COLO668 (cell line): ENCODE measurements around the gene CCDC167.
A peak's percentile ranks its signal among the peaks of the same experiment; 100 is the strongest.

Experiments used
- DNase-seq: peaks from one replicate; lab custom pipeline; 2025; ENCODE audit not compliant: unreplicated experiment; lab: John Stamatoyannopoulos, UW

Gene CCDC167

DNA sequence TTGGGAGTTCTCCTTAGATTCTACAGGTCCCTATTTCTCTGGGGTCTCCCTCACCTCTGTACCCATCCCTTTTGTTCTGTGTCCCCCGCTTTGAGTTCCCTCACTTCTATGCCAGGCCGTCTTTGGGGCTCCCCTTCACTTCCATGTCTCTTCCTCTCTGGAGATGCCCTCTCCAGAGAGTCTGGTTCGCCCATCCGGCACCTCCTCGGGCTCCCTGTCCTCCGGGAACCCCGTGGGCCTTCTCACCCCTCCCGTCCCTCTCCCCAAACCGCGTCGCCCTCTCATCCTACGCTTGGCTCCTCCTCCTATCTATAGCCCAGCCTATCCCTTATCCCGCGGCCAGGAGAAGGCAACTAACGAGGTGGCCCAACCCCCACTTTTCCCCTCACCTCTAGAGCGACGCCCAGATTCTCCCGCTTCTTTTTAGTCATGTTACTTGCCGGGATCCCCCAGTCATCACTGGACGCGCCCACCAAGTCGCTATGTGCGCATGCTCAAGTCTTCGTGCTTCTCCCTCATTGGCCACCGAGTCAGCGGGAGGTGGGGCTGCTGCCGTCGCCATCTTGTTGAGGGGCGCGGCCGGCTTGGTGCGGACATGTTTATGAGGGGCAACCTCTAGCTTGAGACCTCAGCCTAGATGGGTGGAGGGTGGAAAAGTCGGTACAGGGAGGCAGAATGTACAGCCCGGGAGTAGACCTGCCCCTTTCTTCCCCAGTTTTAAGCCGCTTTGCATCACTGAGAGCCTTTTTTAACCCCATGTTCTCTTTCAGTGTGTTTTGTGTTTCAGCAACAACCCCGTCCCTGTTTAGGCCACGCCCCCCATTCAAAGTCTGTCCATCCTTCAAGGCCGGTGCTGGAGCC lies at the start of gene CCDC167:
TSS of gene CCDC167 (minus strand) at position 461 of the 861 bp plus-strand sequence. CDS start at position 431, 30 bp downstream.
- DNase-seq = peak; percentile 93

DNA sequence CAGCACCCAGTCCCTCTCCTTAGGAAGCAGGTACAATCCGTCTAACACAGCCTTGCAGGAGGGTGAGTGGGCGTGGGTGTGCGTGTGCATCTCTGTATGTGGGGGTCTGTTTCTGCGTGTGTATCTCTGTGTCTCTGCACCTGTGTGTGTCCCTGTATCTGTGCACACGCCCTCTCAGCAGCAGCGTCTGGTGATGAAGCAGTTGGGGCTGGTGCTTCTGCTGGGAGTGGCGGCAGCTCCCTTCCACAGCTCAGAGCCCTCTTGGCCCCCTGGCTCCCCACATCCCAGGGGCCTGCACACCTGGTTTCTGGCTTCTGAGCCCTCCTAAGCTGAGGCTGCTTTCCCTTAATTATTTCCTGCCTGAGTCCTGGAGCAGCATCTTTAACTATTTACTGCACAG lies 49.5 kb upstream of the CCDC167 start:
- no peak for DNase-seq

DNA sequence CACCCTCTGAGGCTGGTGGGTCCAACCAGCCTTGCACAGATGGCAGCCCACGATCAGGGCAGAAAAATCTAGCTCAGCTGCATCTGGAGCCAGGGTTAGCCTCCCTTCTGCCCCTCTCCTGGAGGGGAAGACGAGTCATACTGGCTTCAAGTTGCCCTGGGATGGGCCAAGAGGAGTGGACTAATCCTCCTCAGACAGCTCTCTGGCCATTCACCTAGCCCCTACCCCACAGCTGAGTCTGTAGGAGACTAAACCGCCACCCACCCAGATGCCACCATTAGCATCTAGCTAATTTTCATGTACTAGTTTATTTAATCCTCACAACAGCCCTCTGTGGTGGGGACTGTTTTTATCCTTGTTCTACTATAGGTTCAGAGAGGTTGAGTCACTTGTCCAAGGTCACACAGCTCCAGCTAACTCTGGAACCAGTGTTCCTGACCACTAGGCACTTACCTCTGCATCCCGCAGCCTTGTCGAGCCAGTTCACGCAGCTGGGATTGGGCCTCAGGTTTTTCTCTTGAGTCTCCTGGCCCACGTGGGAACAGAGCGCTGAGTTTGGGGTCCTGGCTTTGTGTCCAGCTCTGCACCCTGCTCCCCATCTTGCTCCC lies 48.5 kb upstream of the CCDC167 start:
- DNase-seq = no peak

DNA sequence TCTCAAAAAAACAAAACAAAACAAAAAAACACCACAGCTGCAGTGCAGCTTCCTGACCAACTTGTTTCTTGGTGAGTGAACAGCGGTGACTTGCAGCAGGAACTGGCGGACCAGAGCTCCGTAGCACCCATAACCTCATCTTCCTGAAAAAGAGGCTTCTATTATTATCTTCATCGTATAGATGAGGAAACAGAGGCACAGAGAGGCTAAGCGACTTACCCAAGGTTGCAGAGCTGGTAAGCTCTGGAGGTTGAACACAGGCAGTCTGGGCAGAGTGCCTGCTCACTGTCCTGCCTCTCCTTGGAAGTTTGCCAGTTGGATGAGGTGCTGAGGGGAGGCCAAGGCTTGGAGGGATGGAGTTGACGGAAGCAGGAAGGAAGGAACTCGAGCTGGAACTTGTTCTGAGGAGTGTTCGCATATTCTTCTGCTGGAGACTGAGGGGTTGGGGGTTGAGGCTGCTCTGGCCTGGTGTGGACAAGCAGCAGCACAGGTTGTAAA lies 47.9 kb upstream of the CCDC167 start:
- no peak for DNase-seq

DNA sequence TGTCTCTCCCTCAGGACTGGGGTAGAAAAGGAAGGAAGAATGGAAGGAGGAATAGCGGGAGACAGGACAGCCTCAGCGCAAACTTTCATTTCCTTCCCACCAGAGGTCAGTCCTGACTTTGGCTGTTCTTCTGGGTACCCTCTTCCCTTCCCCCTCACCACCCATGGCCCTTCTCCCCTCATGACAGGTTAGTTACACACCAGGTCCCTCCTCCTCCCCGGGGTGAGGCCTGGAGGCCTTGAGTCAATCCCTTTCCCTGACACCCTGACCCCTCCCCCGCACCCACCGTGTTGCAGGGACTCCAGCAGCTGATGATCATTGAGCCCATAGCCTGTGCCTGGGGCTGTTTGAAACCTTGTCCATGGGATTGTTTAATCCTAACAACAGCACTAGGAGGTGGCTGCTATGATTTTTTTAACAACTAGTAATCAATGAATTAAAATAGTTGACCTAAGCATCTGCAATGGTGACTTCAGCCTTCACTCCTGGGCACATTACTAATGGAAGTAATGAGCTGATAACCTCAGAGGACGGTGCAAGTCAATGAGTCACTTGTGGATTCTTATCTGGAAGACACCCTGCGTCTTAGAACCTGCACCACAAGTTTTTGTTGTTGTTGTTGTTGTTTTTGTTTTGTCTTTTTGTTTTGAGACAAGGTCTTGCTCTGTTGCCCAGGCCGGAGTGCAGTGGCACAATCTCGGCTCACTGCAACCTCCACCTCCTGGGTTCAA lies 46.6 kb upstream of the CCDC167 start:
- no peak for DNase-seq

DNA sequence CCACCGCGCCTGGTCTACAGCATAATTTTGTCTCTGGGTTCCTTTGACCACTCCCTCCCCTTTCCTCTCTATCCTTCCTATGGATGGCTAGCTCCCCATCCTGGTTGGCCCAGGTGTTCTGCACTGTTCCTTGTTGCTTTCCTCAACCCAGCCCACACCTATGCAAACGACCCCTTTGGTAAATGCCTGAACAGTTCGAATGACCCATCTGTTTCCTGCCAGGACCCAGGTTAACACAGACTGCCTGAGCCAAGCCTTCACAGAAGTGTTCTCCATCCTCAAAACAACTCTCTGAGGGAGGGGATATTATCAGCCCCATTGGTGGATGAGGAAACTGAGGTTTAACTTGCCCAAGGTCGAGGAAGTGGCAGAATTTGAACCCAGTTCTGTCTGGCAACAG lies 44.8 kb upstream of the CCDC167 start:
- DNase-seq = no peak

DNA sequence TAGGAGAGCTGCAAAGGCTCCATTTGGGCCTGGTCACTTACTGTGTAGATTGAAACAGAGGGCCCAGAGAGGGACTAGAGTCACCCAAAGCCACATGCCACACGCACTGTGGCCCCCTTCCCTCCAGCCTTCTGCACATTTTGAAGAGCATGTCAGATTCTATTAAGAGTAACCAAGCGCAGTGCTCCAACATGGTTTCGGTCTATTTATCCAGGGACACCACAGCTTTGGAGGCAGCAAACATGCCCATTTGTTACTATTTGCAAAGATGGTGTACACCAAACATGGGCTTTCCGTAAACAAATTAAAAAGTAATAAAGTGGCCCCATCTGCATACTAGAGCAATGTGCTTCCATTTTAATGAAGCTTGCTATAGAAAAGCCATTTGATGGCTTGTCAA lies 43.7 kb upstream of the CCDC167 start:
- no peak for DNase-seq

DNA sequence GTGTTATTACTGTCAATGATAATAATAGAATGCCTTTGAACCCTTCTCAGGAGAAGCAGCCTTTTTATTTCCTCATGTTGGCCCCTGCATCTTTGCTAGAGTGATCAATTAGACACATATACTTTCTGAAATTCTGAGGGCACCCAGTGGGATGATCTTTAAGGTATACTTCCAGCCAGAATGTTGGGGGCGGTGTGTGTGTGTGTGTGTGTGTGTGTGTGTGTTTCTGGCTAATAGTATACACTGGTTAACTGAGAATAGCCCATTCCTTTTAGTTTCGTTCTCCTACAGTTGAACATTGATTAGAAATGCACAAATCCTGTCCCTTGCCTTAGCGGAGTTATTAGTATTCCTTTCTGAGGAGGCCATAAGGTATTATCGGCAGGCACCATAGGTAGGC lies 41.7 kb upstream of the CCDC167 start:
- no peak for DNase-seq

DNA sequence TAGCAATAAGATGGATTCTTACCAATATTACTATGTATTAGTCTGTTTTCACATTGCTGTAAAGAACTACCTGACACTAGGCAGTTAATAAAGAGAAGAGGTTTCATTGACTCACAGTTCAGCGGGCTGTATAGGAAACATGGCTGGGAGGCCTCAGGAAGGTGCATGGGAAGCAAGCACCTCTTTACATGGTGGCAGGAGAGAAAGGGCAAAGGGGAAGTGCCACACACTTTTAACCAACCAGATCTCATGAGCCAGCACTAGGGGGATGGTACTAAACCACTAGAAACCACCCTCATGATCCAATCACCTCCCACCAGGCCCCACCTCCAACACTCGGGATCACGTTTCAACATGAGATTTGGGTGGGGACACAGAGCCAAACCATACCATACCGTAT lies 40.7 kb upstream of the CCDC167 start:
- no peak for DNase-seq

DNA sequence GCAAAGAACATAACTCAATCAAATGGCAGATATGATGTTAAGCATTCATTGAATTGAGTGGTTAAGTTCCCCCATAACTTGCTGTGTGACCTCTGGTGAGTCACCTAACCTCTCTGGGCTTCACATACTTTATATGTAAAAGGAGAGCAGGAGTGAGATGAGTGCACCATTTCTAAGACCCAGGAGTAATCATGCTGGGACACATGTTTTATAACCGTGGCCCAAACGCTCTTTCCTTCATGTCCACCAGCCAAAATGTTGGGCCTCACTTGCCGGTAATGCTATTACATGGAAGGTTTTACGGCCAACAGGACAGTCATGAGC lies 40.3 kb upstream of the CCDC167 start:
- DNase-seq = no peak

DNA sequence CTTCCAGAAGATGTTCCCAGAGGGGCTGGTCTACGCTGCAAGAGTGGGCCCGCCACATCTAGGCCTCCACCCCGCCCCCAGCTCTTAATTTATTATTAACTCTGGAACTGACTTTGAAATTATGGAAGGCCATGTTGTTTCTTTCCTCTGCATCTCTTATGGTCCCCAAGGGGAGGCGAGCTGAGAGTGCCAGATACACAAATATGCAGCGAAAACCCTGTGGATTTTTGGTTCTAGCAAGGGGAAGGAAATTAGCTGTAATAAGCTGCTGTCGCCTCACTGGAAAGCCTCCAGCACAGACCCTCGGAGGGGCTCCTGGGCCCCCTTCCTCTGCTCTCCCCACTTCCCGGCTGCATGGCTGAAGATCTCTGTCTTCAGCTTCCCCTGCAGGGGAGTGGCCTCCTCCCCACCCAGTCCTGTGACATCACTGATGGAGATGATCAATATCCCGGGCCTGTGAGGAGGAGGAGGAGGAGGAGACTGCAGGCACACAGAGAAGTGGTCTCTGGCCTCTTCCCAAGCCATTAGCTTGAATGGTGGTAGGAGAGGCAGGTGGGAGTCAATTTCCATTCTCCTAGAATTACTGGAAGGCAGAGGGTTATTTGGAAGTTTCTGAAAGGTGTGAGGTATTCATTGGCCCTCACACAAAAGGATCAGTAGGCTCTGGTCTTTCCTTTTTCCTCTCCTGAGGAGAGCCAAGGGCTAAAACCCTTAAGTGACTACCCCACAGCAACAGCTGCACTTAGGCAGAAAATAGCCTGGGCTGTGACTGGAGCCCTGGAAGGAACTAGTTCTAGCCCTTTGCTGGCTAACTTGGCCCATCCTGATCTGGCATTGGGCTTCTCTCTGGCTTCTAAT lies 39.7 kb upstream of the CCDC167 start:
- no peak for DNase-seq

DNA sequence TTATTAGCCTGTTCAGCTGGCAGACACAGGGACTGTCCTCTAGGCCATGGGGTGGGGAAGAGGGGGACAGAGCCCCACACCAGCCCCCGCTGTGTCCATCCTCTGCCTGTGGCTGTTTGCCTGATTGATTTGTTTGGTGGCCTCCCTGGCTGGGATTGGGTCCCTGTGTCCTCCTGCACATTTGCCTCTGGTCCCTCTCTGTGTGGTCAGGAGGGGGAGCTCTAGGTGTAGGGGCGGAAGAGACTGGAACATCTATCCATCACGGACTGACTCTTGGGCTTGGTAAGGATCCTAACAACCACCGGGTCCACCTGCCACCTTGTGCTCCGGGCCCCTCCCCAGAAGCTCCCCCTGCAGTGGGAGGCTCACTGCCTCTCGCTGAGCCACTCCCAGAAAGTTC lies 38.4 kb upstream of the CCDC167 start:
- peak; percentile 6 for DNase-seq

DNA sequence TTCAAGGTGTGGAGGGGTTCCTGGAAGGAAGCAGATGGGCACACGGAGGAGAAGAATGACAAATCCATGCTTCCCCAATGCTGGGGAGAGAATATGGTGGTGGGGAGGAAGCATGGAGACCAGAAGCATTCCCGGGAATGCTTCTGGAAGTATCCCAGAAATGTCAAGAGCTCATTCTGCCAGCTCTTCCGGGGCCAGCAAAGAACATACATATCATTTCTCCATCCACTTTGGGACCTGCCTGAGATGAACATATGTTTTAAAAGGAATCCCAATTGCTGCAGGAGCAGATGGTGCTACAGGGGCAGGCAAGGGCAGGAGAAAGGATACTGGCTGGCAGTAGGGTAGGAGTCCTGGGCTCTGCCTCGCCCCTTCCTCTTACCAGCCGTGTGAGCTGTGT lies 37.9 kb upstream of the CCDC167 start:
- DNase-seq = no peak

DNA sequence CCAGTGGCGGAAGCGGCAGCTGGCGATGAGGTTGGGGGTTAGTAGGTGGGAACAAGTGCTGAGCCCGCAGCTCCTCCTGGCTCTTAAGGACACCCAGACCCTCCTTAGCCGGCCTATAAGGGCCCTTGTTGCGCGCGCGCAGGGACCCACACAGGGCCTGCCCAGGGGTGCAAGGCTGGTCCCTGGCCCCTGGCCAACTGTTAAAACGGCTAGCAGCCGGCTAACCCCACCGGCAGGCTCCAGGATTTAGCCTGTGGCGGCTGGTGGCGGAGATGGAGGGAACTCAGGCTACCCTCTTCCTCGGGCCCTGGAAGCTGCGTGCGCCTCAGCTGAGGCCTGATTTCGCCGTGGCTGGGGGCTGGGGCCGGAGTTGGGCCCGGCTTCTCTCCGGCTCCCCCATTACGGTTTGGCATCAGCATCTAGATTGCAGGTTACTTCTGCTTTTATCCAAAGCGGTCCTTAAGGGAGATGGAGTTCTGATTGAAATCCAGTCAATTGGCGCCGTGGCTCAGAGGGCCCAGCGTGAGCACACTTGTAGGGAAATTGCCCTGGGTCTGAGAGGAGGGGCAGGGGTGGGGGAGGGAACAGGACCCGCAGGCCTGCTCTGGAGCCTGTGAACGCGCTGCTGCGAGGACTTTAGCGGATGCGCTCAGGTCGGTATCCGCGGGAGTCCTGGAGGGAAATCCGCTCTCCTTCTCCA lies 36.9 kb upstream of the CCDC167 start:
- no peak for DNase-seq

DNA sequence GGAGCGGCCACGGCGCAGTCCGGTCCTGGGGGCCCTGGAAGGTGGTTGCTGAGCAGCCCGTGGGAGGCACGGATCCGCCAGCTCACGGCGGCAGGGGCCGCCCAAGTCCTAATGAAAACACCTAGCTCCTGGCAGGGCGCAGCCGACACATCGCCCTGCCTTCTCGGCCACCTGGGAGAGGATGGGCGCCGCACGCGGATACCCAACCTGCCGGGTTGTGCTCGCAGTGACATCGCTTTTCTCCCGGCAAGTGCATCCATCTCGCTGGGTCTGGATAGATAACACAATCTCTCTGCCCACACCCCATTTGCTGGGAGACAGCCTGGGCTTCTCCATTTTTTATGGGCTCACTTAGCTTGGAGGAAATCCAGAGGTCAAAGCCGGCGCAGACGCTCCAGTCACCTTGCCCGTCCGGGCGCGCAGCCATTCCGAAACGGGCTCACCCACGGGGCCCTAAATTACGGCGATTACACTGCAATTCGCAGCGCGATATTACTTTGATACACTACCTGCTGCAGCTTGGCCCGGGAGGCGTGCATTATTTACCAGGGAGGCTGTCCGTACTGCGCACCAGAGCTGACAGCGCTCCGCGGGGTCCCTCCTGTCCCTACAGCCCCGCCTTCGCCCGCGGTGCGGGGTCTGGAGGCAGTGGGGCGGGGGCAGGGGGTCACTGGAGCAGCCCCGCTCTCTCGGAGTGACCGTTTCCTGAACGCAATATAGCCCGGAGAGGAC lies 36.2 kb upstream of the CCDC167 start:
- DNase-seq = peak; percentile 39

DNA sequence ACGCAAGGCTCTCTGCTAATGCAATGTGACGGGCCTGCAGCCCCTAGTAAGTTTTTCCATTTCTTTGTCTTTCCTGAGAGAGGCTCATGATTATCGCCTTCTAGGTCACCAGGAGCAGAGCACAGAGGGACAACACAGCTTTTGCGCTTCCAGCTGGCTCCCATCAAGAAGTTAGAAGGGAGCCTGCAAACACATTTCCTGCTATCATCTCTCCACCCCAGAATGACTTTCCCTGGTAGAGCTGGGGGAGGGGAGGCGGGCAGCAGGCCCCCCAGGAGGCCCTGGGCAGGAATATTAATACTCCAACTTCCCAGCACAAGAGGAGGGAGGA lies 35.7 kb upstream of the CCDC167 start:
- DNase-seq = no peak

DNA sequence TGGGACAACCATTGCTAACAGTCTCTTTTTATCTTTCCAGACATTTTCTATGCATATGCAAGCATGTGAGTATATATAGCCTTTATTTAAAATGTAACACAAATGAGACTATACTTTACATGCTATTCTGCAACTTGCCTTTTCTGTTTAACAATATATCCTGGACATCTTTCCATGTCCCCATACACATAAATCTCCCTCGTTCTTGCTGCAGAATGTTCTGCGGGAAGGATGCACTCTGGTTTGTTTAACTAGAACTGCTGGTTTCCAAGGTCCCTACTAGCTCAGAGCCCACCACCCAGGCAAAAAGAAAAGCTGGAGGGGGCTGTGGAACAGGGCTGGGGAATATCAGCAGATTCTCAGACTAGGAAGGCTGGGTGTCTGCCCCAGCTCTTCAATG lies 35.2 kb upstream of the CCDC167 start:
- no peak for DNase-seq

DNA sequence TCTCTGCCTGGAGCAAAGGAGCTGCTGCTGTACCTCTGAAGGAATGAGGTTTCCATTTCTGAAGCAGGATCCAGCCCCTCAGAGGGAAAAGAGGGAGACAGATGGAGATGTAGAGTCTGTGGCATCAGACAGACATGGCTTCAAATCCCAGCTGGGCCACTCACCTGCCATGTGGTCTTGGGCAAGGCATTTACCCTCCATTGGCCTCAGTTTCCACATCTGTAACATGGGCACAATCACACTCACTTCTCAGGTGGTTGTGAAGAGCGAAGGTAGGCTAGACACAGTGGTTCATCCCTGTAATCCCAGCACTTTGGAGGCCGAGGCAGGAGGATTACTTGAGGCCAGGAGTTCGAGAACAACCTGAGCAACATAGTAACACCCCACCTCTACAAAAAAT lies 32.4 kb upstream of the CCDC167 start:
- DNase-seq = no peak

DNA sequence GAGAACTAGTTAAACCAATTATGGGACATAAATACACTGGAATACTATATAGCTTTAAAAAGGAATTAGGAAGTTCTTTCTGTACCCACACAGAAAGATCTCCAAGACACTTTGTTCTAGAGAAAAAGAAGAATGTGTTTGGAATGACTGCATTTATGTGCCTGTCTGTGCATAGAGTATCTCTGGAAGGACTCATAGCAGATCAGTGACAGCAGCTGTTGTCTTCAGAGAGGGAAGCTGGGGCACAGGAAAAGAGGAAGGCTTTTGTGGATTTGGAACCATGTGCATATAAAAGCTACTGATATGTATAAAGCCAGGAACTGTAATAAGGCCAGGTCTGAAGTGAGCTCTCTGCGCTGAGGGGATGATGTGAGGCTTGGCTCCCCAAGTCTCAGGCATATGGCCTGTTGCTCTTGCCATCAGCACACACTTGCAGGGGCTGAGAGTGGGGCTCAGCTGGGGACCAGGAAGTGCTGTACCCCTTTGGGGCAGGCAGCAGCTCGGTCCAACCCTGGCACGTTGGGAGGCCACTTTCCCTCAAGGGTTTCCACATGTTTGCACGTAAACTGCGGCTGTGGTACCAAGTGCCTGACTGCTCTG lies 31.8 kb upstream of the CCDC167 start:
- DNase-seq = no peak

DNA sequence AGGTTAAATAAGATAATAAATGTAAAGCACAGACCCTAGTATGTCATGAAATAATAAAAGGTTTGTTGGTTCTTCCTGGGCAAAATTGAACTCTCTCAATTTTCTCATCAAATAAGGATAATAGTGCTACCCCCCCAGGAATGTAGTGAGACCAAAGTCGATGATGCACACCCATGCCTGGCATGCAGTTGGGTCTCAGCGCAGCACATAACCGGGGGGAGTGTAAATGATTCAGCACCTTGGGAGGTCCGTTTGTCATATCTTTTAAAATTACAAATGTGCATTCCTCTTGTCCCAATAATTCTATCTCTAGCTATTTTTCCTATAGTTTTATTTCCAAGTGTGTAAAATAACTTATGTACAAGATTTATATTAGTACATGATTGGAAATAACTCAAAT lies 31.3 kb upstream of the CCDC167 start:
- DNase-seq = no peak
